Raji (cell line): ENCODE data around the gene LARGE1.

ENCODE experiments used
- POLR2A ChIP-seq: IDR thresholded peaks from 2 replicates; pipeline ENCODE4 v1.6.1; 2011; ENCODE audit warnings: low read depth, low read length, control low read depth; ENCODE audit not compliant: insufficient read depth

LARGE1 gene

DNA sequence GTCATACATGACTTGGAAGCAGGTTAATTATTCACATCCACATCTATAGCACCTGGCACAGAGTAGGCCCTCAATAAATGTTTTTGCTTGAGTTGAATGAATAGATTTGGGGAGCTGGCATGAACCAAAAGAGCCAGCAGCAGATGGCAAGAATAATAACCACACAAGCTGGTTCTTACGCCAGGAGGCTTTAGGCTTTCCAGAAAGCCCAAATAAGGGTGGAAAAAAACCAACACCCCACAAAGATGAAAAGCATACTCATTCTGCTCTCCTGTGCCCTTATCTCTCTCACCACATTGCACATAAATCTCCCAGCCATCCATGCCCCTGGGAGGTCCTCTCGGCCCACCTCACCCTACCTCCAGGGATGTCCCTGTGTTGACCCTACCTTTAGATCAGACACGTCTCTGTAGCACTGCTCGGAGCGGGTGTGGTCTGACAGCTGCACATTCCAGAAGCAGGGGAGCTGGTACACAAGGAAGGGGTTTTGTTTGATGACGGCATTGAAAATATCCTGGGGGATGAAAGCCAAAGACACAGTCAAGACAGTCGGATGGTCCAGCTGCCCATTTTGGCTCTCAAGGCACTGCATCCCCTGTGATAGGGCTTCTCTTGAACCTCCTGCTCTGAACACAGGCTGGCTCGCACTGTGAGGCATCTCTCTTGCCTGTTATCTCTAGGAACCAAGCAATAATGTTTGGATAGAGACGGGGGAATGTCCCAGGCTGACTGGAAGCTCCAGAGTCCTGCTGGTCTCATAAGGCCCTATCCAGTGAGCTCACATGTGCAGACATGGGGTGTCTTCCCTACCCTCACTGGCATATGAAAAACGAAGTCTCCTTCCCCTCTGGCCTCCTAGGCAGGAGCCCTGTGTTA, 538.5 kb downstream of the LARGE1 start:
- no peak for TF ChIP-seq POLR2A

DNA sequence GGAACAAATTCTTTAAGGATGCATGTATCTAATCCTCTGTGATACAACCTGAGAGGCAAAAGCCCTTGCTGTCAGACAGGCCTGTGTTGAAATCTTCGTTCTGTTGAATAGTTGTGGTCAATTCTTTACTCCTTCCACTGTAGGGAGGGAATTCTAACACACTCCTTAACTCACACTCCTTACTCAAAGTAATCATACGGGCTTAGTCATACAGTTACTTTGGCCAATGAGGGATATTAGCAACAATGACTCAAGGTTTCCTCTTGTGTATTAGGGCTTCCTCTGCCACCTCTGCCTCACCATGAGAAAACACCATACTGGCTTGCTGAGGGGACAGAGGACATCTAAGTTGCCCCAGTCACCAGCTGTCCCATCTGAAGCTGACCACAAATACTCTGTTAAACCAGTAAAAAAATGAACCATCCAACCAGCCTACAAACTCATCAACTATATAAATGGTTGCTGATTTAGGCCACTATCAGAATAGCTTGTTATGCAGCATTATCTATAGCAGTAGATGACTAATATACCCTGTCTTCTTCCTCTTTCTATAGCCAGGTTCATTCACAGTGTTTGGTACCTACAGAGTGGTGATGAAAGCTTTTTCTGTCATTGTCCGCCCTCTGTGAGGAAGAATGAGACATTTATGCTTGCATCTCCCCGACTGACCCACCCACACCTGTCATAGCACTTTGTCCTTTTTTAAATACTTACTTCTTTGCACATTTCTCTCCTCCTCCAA, 539.3 kb downstream of the LARGE1 start:
- no peak for TF ChIP-seq POLR2A

DNA sequence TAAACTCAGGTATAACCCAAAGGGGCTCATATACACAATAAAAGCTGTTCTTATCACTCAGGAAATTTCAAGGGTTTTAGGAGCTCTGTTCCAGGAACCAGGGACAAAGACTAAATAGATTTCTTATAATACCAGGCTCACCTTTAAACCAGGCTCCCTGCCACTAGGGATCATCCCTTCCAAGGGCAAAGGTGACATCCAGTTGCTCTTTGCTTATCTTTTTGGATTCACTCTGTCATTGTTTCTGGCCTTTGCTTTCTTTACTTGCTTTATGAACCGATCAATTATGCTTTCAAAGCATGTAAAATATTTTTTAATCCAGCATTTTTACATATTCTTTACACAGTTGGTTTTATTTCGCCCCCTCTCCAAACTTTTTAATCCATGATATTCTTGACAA, 540.4 kb downstream of the LARGE1 start:
- TF ChIP-seq POLR2A = no peak

DNA sequence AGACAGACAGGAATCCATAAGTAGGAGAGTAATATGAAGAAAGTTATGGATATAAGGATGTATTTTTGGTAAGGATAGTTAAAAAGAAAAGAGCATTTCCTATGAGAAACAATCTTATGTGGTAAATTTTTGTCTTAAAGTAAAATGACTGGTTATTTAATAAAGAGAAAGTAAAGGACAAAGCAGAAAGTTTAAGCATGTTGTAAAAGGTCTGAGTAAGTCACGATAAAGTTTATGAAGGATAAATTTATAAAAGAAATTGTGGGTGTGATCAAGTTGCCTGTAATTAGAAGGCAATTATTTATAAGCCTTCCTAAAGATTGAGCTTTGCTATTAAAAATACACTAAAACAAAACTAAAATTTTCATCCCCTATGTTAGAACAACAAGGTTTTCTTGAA, 547.4 kb downstream of the LARGE1 start:
- no peak for TF ChIP-seq POLR2A

DNA sequence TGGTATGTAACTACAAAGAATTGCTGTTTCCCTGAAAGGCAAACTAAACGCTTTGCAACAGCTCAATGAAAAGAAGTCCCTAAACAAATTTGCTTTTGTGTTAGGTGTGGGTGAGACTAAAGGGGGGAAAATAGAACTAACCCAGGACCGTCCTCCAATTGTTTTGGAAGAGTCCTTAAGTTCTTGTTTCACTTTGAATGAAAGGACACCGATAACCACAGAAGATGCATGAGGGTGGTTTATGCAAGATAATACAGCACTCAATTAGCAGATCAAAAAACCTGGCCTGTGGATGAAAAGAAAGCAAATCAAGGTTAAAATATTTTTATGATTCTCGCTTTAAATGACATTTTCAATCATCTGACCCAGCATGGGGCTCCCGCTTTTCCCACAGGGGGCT, 557.6 kb downstream of the LARGE1 start:
- TF ChIP-seq POLR2A = no peak

DNA sequence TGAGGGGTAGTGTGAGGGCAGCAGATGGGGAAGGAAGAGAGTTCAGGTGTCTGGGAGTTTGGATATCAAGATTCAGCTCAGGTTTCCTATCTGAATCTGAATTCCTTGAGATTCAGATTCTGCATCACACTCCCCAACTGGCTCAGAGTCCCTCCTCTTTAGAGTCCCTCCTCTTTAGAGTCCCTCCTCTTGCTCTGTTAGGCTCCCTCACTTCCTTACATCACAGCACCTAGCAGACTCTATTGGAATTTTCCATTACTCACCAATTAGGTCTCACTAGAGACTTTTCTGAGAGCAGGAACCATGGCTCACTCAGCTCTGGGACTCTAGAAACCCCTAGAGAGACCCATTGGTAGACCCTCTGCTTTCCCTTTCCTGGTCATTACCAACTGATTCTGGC, 558.7 kb downstream of the LARGE1 start:
- no peak for TF ChIP-seq POLR2A

DNA sequence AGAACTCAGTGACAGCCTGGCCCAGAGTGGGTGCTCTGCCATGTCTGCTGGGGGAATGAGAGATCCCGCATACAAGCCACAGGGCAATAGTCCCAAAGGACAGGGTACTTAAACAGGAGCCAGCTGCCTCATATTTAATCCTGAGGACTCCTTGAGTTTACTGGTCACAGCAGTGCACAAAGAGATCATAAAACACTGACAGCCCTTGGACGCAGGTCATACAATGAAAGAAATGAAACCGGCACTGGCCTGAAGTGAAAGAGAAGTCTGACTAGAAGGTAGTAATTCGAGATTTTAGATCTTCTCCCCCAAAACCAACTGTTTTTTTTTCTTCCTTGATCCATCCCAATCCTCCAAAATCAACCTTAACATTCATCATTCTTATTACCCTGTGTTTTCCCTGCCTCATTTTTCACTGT, 562.3 kb downstream of the LARGE1 start:
- TF ChIP-seq POLR2A = no peak

DNA sequence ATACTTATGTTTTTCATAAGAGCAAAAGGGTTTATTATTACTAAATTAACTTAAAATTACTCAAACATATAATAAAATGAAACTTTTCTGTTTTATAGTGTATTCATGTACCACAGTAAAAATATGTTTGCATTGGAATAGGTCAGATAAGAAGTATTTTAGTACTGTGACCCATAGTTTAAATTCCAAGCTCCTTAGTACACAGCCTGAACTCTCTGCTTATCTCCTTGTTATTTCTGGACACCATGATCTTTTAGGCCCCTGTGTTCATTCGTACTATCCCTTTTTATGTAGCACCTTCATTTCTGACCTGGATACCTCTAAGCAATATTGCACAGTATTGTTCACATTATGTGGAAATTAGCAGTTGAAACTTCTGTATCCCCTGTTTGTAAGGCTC, 565.3 kb downstream of the LARGE1 start:
- no peak for TF ChIP-seq POLR2A

DNA sequence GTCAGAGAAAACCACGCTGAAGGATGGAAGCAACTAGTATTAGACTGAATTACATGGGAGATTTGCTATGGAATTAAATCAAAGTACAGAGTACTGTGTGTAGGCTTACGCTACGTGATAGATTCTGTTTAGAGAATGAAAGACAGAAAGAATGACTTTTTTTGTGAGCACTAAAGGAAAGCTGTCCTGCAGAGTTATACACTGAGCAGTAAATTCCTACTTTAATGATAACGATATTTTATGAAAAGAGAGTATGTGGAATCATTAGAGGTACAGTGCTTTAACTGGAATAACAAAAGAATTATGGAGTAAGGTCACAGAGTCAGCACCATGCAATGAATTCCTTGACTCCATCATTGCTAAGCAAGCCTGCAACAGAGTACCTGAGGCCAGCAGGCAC, 566.8 kb downstream of the LARGE1 start:
- no peak for TF ChIP-seq POLR2A

DNA sequence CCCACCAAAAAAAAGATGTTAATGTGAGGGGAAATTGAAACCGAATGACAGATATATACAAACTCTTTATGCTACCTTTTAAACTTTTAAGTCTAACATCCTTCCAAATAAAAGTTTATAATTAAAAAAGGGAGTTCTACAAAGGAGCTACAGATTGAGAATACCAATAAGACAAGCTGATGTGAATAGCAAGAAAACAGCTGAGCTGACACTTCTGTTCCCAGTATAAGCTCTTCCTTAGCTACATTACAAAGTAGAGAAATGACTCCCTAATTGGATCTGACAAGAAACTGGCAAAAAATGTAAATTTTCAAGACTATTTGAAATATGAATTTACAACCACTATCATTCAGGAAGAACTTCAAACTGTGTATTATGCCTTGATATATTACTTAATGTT, 567.5 kb downstream of the LARGE1 start:
- no peak for TF ChIP-seq POLR2A

DNA sequence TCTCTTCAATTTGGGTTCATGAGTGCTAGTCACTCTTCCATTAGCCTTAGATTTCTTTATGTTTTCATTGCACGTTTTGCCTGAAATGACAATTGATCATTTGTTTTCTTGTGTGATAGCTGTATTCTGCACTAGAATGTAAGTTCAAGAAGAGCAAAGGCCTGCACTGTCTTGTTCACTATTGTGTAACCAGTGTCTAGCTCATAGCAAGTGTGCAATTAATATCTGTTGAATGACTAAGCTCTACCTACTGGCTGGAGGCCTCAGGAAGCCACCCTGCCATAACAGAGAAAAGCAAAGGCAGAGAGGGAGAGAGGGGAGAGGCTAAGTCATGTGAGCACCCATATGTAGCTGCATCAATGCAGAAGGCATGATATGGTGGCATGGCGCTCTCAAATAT, 569.3 kb downstream of the LARGE1 start:
- no peak for TF ChIP-seq POLR2A

DNA sequence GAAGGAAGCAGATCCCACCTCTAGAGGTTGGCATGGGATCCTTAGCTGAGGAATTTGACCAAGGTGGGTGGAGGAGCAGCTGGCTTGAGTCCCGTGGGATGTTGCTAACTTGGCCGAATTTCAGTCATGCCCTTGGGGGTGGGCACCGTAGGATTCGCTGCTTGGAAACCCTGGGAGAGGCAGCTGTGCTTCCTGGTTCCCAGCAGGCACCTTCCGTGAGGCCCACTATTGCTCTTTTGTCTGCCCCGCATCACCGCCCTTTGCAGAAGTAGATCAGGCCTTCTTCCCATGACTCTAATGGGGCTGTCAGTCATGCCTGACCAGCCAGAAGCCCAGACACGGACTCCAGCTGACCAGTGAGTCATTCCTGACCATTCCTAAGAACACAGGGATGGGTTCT, 569.8 kb downstream of the LARGE1 start:
- TF ChIP-seq POLR2A = no peak

DNA sequence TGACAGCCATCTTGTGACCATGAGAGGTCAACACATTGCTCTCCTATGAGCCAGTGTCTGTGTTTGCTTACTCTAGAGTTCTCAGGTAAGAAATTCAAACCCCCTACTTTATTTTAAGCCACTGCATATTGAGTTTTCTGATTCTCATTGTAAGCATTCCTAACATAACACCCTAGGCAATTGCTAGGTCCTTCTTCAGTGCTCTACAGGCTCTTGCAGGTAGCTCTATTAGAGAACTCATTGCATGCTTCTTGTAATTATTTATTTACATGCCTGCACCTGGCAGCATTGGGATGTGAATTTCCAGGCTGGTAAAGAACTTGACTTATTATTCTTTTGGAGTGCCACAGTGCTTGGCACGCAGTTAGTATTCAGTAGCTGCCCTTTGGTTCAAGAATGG, 573.3 kb downstream of the LARGE1 start:
- no peak for TF ChIP-seq POLR2A

DNA sequence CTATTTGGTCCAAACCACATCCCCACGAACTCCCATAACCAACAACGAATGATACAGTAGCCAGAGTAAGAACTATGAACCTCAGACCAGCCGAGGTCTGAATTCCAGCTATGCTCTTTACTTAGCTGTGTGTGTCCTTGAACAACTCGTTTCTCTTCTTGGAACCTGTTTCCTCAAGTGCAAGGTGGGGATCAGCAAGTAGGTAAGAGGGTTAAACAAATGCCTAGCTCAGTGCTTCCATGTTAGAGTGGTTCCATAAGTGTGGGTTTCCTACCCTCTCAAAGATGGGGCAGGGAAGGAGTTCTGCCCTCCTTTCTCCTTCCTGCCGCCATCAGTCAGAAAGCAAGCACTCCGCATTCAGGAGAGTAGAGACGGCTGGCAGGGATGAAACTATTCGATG, 578.7 kb downstream of the LARGE1 start:
- TF ChIP-seq POLR2A = no peak

DNA sequence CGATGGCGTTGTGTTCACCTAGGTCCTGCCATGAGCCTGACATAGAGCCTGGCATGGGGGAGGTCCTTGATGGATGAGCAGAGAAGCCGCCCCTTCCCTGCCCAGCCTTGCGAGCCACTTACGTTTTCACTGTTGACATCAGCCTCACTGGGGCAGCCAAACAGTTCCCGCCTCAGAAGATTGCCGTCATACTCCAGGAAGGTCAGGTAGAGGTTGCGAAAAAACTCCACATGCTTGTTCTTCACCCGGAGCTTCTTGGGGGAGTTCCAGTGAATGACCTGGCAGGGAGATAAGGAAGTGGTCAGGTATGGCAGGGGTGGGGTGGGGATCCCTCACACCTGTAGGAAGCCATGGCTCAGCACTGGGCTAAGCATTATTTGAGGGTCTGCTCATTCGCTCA, 582.8 kb downstream of the LARGE1 start:
- no peak for TF ChIP-seq POLR2A

DNA sequence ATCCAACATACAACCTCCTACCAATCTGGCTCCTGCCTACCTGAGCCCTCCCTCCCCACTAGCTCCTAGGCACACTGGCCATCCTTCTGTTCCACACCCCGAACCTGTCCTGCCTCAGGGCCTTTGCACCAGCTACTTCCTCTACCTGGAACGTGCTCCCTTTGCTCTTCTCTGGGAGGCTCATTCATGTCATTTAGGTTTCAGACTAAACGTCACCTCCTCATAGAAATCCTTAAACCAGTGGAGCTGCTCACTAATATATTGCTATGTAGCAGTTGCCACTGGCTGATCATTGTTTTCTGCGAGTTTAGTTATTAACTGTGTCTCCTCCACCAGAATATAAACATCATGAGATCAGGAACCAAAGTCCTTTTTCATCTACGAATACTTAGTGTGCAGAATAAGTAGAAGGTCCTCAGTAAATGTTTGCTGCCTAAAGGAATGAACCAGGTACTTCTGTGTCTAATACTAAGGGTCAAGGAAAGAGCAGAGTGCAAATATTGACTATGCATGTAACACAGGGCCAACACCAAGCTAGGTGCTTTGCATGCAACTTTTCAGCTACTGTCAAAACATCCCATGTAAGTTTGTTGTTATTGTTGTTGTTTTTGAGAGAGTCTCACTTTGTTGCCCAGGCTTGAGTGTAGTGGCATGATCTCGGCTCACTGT, 584.5 kb downstream of the LARGE1 start:
- TF ChIP-seq POLR2A = no peak
